PC-9 (cell line): ENCODE measurements around the gene GID8.

ENCODE experiments used
- EZH2 ChIP-seq: fragments of 200-600 bp; sonication (generic); IDR thresholded peaks from 2 replicates; pipeline ENCODE4 v1.8.0; 2017; ENCODE audit warnings: antibody characterized with exemption, low read depth
- TF ChIP-seq, protein P1 (sequence below): fragments of 200-600 bp; sonication (generic); conservative IDR thresholded peaks from 2 replicates; pipeline ENCODE4 v1.6.1; 2017; ENCODE audit warnings: mixed run types, antibody characterized with exemption, mild to moderate bottlenecking, moderate library complexity

DNA sequence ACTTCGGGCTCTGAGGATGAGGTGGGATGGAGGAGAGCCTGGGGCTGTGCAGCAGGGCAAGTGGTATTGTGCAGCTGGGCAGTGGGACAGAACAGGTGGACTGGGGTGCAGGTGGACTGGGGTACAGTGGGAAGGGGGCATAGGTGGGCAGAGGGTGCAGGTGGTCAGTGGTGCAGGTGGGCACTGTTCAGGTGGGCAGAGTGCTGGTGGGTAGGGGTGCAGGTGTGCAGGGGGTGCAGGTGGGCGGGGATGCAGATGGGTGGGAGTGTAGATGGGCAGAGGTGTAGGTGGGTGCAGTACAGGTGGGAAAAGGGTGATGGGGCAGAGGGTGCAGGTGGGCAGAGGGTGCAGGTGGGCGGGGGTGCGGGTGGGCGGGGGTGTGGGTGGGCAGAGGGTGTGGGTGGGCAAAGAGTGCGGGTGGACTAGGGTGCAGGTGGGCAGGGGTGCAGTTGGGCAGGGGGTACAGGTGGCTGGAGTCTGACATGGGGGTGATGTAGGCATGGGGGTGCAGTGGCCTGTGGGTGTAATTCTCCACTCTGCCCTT lies 48.4 kb downstream of the GID8 start:
- TF ChIP-seq, protein P1, sequence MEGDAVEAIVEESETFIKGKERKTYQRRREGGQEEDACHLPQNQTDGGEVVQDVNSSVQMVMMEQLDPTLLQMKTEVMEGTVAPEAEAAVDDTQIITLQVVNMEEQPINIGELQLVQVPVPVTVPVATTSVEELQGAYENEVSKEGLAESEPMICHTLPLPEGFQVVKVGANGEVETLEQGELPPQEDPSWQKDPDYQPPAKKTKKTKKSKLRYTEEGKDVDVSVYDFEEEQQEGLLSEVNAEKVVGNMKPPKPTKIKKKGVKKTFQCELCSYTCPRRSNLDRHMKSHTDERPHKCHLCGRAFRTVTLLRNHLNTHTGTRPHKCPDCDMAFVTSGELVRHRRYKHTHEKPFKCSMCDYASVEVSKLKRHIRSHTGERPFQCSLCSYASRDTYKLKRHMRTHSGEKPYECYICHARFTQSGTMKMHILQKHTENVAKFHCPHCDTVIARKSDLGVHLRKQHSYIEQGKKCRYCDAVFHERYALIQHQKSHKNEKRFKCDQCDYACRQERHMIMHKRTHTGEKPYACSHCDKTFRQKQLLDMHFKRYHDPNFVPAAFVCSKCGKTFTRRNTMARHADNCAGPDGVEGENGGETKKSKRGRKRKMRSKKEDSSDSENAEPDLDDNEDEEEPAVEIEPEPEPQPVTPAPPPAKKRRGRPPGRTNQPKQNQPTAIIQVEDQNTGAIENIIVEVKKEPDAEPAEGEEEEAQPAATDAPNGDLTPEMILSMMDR = no peak
- no peak for TF ChIP-seq EZH2
